Mammary epithelial cell (primary cell): ENCODE results near the gene EPHB6.

ENCODE experiments used
- EZH2 ChIP-seq: IDR thresholded peaks from 2 replicates; pipeline ENCODE4 v1.6.1; 2012; ENCODE audit warnings: low read length, inconsistent platforms, borderline replicate concordance
- TF ChIP-seq, protein P1 (sequence below), 2 donors: IDR thresholded peaks in 1 of 2; conservative IDR thresholded peaks in 1 of 2; 2 replicates each; pipeline ENCODE4 v1.5.1; 2011 to 2012; ENCODE audit warnings: inconsistent platforms in 2 of 2, low read length in 2 of 2, mild to moderate bottlenecking in 2 of 2, control low read depth in 1 of 2, low read depth in 1 of 2; ENCODE audit not compliant: insufficient read depth in 1 of 2; ENCODE audit errors: extremely low read depth in 1 of 2

DNA sequence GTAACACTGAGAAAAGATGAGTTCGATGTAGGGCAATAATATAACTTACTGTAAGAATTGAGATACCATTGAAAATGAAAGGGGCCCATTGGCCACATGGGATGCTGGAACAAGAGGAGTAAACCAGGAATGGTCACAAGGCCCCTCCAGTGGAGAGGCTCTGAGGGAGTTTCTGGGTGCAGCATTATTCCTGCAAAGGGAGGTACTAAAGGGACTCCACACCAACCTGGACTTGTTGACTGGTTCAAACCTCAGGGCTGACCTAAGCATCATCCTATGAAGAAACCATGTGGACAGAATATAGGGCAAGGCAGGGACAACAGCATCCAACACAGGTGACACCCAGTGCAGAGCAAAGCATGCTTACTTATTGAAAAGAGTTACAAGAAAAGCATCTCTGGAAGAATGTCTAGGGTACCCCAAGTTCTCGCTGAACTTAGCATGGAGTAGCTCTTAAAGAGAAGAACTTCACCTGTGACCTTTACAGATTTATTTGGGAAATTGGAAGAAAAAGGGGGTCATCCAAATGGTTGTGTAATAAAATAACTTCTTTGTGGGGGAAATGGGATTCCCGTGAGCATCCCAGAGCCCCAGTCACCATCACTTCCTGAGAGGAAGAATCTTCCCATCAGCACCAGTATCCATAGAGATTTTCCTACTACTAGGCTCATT is 49.4 kb upstream of the EPHB6 start:
- TF ChIP-seq, protein P1, sequence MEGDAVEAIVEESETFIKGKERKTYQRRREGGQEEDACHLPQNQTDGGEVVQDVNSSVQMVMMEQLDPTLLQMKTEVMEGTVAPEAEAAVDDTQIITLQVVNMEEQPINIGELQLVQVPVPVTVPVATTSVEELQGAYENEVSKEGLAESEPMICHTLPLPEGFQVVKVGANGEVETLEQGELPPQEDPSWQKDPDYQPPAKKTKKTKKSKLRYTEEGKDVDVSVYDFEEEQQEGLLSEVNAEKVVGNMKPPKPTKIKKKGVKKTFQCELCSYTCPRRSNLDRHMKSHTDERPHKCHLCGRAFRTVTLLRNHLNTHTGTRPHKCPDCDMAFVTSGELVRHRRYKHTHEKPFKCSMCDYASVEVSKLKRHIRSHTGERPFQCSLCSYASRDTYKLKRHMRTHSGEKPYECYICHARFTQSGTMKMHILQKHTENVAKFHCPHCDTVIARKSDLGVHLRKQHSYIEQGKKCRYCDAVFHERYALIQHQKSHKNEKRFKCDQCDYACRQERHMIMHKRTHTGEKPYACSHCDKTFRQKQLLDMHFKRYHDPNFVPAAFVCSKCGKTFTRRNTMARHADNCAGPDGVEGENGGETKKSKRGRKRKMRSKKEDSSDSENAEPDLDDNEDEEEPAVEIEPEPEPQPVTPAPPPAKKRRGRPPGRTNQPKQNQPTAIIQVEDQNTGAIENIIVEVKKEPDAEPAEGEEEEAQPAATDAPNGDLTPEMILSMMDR (conservative IDR thresholded peaks at IDR 0.05 in 1 of 2, IDR thresholded peaks at IDR 0.05 in 1 of 2; ENCODE audit: extremely low read depth in 1 of 2, insufficient read depth in 1 of 2, low read depth in 1 of 2, low read length in 2 of 2) = no peak
- TF ChIP-seq EZH2 = no peak
